OCI-LY3 (cell line): ENCODE measurements around the gene ABHD8.

ENCODE experiments used
- CTCF ChIP-seq: fragments of 200-600, 300-600 bp; sonication (generic); IDR thresholded peaks from 2 replicates; pipeline ENCODE4 v1.5.1; 2014; ENCODE audit warnings: antibody characterized with exemption, low read length, low read depth
- EZH2phosphoT487 ChIP-seq: fragments of 200-600 bp; shearing (Covaris generic); IDR thresholded peaks from 2 replicates; pipeline ENCODE4 v1.6.1; 2018; ENCODE audit warnings: antibody characterized with exemption, mixed run types, low read depth

- TF ChIP-seq CTCF (no peak), EZH2phosphoT487 (no peak)
Measured at GRCh38 chr19:17244618-17245534, 58.3 kb downstream of the ABHD8 start.
